Astrocyte (in vitro differentiated cells and primary cell): ENCODE data around the gene MDH1B. TPM values are rescaled to one million over a fixed set of nuclear protein-coding genes. Genes with fewer than 3 reads are reported as not detected.

Experiments
- DNase-seq: peaks from one replicate; pipeline ENCODE4 v3.0.0-alpha.2; 2010; ENCODE audit warnings: low read depth
- FAIRE-seq: peaks from 2 replicates; lab custom pipeline; 2011; peaks lifted over from hg19 to GRCh38; lab: Jason Lieb, UNC
- H2AFZ ChIP-seq: 2 replicates; pipeline ENCODE4 v1.6.0; 2012; ENCODE audit warnings: low read depth, low read length, inconsistent platforms
- H3K27ac ChIP-seq: 2 replicates; pipeline ENCODE4 v1.5.1; 2011; ENCODE audit warnings: low read depth, low read length, inconsistent platforms
- H3K27me3 ChIP-seq: 2 replicates; pipeline ENCODE4 v1.6.0; 2011; ENCODE audit warnings: low read length, inconsistent platforms; ENCODE audit not compliant: insufficient read depth
- H3K36me3 ChIP-seq: 2 replicates; pipeline ENCODE4 v1.5.1; 2011; ENCODE audit warnings: low read length, inconsistent platforms; ENCODE audit not compliant: insufficient read depth
- H3K4me1 ChIP-seq: 2 replicates; pipeline ENCODE4 v1.5.1; 2011; ENCODE audit warnings: low read length, inconsistent platforms; ENCODE audit not compliant: insufficient read depth
- H3K4me2 ChIP-seq: 2 replicates; pipeline ENCODE4 v1.6.0; 2012; ENCODE audit warnings: low read length, inconsistent platforms
- H3K4me3 ChIP-seq: 2 replicates; pipeline ENCODE4 v1.5.1; 2011; ENCODE audit warnings: low read depth, mild to moderate bottlenecking, low read length, inconsistent platforms; ENCODE audit not compliant: insufficient read depth
- H3K79me2 ChIP-seq: 2 replicates; pipeline ENCODE4 v1.6.0; 2012; ENCODE audit warnings: mild to moderate bottlenecking, low read length, inconsistent platforms; ENCODE audit not compliant: insufficient read depth
- H3K9ac ChIP-seq: 2 replicates; pipeline ENCODE4 v1.6.0; 2012; ENCODE audit warnings: mild to moderate bottlenecking, low read length, inconsistent platforms
- H3K9me3 ChIP-seq: 2 replicates; pipeline ENCODE4 v1.5.1; 2012; ENCODE audit warnings: low read depth, mild to moderate bottlenecking, low read length, inconsistent platforms; ENCODE audit not compliant: insufficient read depth
- H4K20me1 ChIP-seq: 2 replicates; pipeline ENCODE4 v1.6.0; 2012; ENCODE audit warnings: low read length, inconsistent platforms; ENCODE audit not compliant: insufficient read depth
- H3K27ac Mint-ChIP-seq: one replicate; pipeline ENCODE4 v1.8.0; 2021; ENCODE audit warnings: mild to moderate bottlenecking, mixed read lengths; ENCODE audit not compliant: unreplicated experiment
- H3K27me3 Mint-ChIP-seq: one replicate; pipeline ENCODE4 v1.8.0; 2021; ENCODE audit warnings: low read depth, mixed read lengths; ENCODE audit not compliant: unreplicated experiment
- H3K36me3 Mint-ChIP-seq: one replicate; pipeline ENCODE4 v1.8.0; 2021; ENCODE audit warnings: low read depth, mixed read lengths; ENCODE audit not compliant: unreplicated experiment
- H3K4me1 Mint-ChIP-seq: one replicate; pipeline ENCODE4 v1.8.0; 2021; ENCODE audit warnings: low read depth, mixed read lengths; ENCODE audit not compliant: unreplicated experiment
- H3K4me3 Mint-ChIP-seq: one replicate; pipeline ENCODE4 v1.8.0; 2021; ENCODE audit warnings: mild to moderate bottlenecking, moderate library complexity, mixed read lengths; ENCODE audit not compliant: unreplicated experiment
- H3K9me3 Mint-ChIP-seq: one replicate; pipeline ENCODE4 v1.8.0; 2021; ENCODE audit warnings: mild to moderate bottlenecking, mixed read lengths; ENCODE audit not compliant: unreplicated experiment
- CTCF ChIP-seq: IDR thresholded peaks from 2 replicates; pipeline ENCODE4 v1.5.1; 2011; ENCODE audit warnings: low read depth, mild to moderate bottlenecking, inconsistent platforms, low read length, moderate library complexity; ENCODE audit not compliant: insufficient read depth
- EZH2 ChIP-seq: IDR thresholded peaks from 2 replicates; pipeline ENCODE4 v1.6.1; 2012; ENCODE audit warnings: mild to moderate bottlenecking, low read length, inconsistent platforms; ENCODE audit not compliant: insufficient read depth
- total RNA-seq: library from RNA; stranded (reverse); gene quantifications from 2 replicates; pipeline ENCODE4 v1.2.1, GENCODE V29; 2021

MDH1B gene
- total RNA-seq, 1 donor from 2014 or later = 1.9 TPM

- Histone ChIP-seq H3K4me1 (peaks cover 8% of the 10 kb centered on the region), H4K20me1 (no peaks in the 10 kb centered on the region), H3K27me3 (peaks cover 4% of the 10 kb centered on the region), H3K36me3 (no peaks in the 10 kb centered on the region), H3K9me3 (no peaks in the 10 kb centered on the region), H3K9ac (peak overlapping the region; percentile 98), H3K4me3 (peak overlapping the region; percentile 95), H3K27ac (peak overlapping the region; percentile 99), H2AFZ (peak overlapping the region; percentile 92), H3K4me2 (peak overlapping the region; percentile 93), H3K79me2 (peaks cover 37% of the 10 kb centered on the region)
- FAIRE-seq (no peak), DNase-seq (no peak)
- Mint-ChIP-seq H3K27me3 (no peaks in the 10 kb centered on the region), H3K27ac (peak overlapping the region; percentile 99), H3K9me3 (no peaks in the 10 kb centered on the region), H3K36me3 (peaks cover 2% of the 10 kb centered on the region), H3K4me3 (peak overlapping the region; percentile 99), H3K4me1 (peaks cover 4% of the 10 kb centered on the region)
- TF ChIP-seq EZH2 (no peak), CTCF (no peak)
Observed at GRCh38 chr2:206764673-206765241, 371 bp downstream of the MDH1B start.

- H3K36me3 Mint-ChIP-seq = no peaks in the 10 kb centered on the region
- H3K4me1 ChIP-seq = no peaks in the 10 kb centered on the region
- TF ChIP-seq CTCF = no peak
- no peak for TF ChIP-seq EZH2
- FAIRE-seq (no peak), DNase-seq (no peak)
- H3K4me1 Mint-ChIP-seq = no peaks in the 10 kb centered on the region
- no peak overlapping the region for H2AFZ ChIP-seq
- H3K9me3 ChIP-seq = no peaks in the 10 kb centered on the region
- H3K4me2 ChIP-seq = no peak overlapping the region
- no peaks in the 10 kb centered on the region for H4K20me1 ChIP-seq
- no peak overlapping the region for H3K27ac Mint-ChIP-seq
- H3K36me3 ChIP-seq = no peaks in the 10 kb centered on the region
- no peak overlapping the region for H3K9ac ChIP-seq
- H3K4me3 ChIP-seq = no peak overlapping the region
- H3K9me3 Mint-ChIP-seq = no peaks in the 10 kb centered on the region
- H3K27me3 ChIP-seq = peaks cover 4% of the 10 kb centered on the region
- no peaks in the 10 kb centered on the region for H3K79me2 ChIP-seq
- peaks cover 6% of the 10 kb centered on the region for H3K27me3 Mint-ChIP-seq
- no peak overlapping the region for H3K4me3 Mint-ChIP-seq
- H3K27ac ChIP-seq = no peak overlapping the region
Observed at GRCh38 chr2:206756816-206757215, 8.3 kb downstream of the MDH1B start.

GRCh38 chr2:206740800-206741199, 24.3 kb downstream of the MDH1B start:
- Histone ChIP-seq H3K4me3 (no peak overlapping the region), H3K4me2 (no peak overlapping the region), H3K79me2 (no peaks in the 10 kb centered on the region), H4K20me1 (no peaks in the 10 kb centered on the region), H2AFZ (no peak overlapping the region), H3K9me3 (no peaks in the 10 kb centered on the region), H3K4me1 (no peaks in the 10 kb centered on the region), H3K27ac (no peak overlapping the region), H3K9ac (no peak overlapping the region), H3K27me3 (no peaks in the 10 kb centered on the region), H3K36me3 (no peaks in the 10 kb centered on the region)
- no peaks in the 10 kb centered on the region for H3K36me3 Mint-ChIP-seq
- no peaks in the 10 kb centered on the region for H3K4me1 Mint-ChIP-seq
- no peak for TF ChIP-seq EZH2
- TF ChIP-seq CTCF = no peak
- H3K27ac Mint-ChIP-seq = no peak overlapping the region
- DNase-seq (no peak), FAIRE-seq (no peak)
- peaks cover 4% of the 10 kb centered on the region for H3K27me3 Mint-ChIP-seq
- no peak overlapping the region for H3K4me3 Mint-ChIP-seq
- no peaks in the 10 kb centered on the region for H3K9me3 Mint-ChIP-seq
